AG04450 (cell line): ENCODE results near the gene GANAB. TPM values are rescaled to one million over a fixed set of nuclear protein-coding genes. Genes with fewer than 3 reads are reported as not detected.

Experiments used
- CTCF ChIA-PET: fragments of 300-600, 350-600 bp; formaldehyde crosslinking; extraction: SDS; loops from one replicate; lab custom pipeline; 2022; ENCODE audit warnings: antibody characterized with exemption, inconsistent platforms; lab: Charles Lee
- POLR2A ChIA-PET: fragments of 350-600 bp; formaldehyde crosslinking; extraction: SDS; loops from one replicate; lab custom pipeline; 2021; ENCODE audit warnings: antibody characterized with exemption, inconsistent platforms; lab: Yijun Ruan, JAX
- DNase-seq: peaks from one replicate; pipeline ENCODE4 v3.0.0-alpha.2; 2011; ENCODE audit warnings: low read depth, low spot score
- H3K27ac ChIP-seq: one replicate; pipeline ENCODE4 v1.5.1; 2012; ENCODE audit warnings: low read depth, low read length, control low read depth
- H3K27me3 ChIP-seq: one replicate; pipeline ENCODE4 v1.6.0; 2012; ENCODE audit warnings: low read length; ENCODE audit not compliant: control insufficient read depth, insufficient read depth
- H3K4me3 ChIP-seq: 2 replicates; pipeline ENCODE4 v1.5.1; 2011; ENCODE audit warnings: mild to moderate bottlenecking, low read depth, low read length, control low read depth
- H3K9me3 ChIP-seq: 2 replicates; pipeline ENCODE4 v1.5.1; 2012; ENCODE audit warnings: low read length; ENCODE audit not compliant: control insufficient read depth, insufficient read depth
- polyA plus RNA-seq: library from polyadenylated mRNA; depleted of rRNA; stranded (reverse); fragments of >200 nt; gene quantifications from 2 replicates; pipeline ENCODE4 v1.2.3, GENCODE V29; 2011
- TF ChIP-seq, protein P1 (sequence below): IDR thresholded peaks from 2 replicates; pipeline ENCODE4 v1.5.1; 2011; ENCODE audit warnings: low read depth, low read length, control low read depth, inconsistent platforms

Gene GANAB
- polyA plus RNA-seq, 1 experiment: 369 TPM

DNA sequence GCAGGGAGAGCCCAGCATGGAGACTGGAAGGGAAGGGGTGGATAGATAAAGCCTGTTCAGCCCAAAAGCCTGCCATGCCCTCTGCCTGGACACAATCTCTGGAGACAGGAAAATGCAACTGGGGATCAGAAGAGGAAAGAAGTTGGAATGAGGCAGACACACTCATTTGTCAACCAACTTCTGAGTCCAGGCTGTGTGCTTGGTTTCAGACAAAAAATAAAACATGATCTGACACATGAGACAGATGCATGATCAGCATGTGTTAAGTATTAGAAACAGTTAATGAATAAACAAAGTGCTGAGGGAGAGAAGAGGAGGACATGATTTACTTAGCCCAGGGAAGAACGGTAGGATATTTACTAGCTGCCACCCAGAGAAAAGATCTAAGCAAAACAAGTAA is 42.1 kb upstream of the GANAB start:
- DNase-seq: no peak
- Histone ChIP-seq H3K27ac (peak overlapping the region; percentile 92), H3K4me3 (peak overlapping the region; percentile 10; the same call in 1 of the 2 replicates), H3K9me3 (no peaks in the 10 kb centered on the region), H3K27me3 (no peaks in the 10 kb centered on the region)
- TF ChIP-seq, protein P1, sequence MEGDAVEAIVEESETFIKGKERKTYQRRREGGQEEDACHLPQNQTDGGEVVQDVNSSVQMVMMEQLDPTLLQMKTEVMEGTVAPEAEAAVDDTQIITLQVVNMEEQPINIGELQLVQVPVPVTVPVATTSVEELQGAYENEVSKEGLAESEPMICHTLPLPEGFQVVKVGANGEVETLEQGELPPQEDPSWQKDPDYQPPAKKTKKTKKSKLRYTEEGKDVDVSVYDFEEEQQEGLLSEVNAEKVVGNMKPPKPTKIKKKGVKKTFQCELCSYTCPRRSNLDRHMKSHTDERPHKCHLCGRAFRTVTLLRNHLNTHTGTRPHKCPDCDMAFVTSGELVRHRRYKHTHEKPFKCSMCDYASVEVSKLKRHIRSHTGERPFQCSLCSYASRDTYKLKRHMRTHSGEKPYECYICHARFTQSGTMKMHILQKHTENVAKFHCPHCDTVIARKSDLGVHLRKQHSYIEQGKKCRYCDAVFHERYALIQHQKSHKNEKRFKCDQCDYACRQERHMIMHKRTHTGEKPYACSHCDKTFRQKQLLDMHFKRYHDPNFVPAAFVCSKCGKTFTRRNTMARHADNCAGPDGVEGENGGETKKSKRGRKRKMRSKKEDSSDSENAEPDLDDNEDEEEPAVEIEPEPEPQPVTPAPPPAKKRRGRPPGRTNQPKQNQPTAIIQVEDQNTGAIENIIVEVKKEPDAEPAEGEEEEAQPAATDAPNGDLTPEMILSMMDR: no peak
- POLR2A ChIA-PET: interaction anchor here (1.3 to 3.4 kb wide), 9 partner anchors 7 to 153 kb away, joined by 5 to 35 read pairs (median 13); partner anchors contain the start of genes C11orf98, CSKMT, INTS5 and LBHD1
- CTCF ChIA-PET: interaction anchor here (2.7 kb wide), 1 partner anchor 8 kb away, joined by 31 read pairs; no protein-coding TSS in a partner anchor

DNA sequence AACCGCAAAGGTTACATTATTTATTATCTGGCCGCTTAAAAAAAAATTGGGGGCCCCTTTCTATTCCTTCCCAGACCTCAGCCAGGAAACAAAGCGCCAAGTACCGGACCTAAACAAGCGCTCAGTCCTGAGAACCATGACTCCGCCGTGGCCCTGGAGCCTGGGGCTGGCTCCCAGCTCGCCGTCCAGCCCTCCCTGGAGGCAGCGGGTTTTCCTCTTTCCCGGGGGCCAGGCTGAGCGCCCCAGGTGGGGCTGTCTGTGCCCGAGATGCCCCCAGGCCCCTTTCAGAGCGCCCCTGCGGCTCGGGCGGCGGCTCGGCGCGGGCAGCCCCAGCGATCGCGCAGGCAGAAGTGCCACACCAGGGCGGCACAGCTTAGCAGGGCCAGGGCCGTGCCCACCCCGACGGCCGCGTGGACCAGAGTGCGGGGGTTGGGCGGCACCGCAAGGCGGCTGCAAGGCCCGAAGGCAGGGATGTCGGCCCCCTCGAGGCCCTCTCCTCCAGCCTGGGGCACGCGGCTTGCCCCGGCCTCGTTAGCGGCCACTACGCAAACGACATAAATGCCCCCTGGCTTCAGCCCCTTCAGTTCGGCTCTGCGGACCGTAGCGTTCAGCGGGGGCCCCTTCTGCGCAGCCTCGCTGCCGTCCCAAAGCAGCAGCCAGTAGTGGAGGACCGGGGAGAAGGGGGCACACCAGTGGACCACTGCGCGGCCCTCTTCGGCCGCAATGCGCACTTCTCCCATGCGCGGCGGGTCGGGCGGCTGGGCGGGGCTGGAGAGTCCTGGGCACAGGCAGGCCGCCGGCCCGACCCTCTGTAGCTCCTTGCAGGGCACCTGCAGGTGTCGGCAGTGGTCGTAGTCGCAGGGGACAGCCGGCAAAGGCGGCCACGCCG is 41.3 kb upstream of the GANAB start:
- DNase-seq: no peak
- peak overlapping the region; percentile 1; the same call in 1 of the 2 replicates for H3K4me3 ChIP-seq
- TF ChIP-seq, protein P1: no peak
- ChIA-PET POLR2A (interaction anchor here (3.4 kb wide), 1 partner anchor 22 kb away, joined by 35 read pairs; the partner anchor contains the start of genes C11orf98 and CSKMT), CTCF (no interaction called here)
- no peak overlapping the region for H3K27ac ChIP-seq
- no peaks in the 10 kb centered on the region for H3K9me3 ChIP-seq
- H3K27me3 ChIP-seq: no peaks in the 10 kb centered on the region

DNA sequence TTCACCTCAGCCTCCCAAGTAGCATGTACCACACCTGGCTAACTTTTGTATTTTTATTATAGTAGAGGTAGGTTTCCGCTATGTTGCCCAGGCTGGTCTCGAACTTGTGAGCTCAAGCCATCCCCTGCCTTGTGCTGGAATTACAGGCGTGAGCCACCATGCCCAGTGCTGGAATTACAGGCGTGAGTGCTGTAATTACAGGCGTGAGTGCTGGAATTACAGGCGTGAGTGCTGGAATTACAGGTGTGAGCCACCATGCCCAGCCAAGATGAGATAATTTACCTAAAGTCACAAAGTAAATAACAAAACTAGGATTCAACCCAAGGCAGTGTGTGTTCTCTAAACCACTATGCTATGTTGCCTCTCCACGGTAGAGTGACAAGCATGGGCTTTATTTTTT is 36.1 kb upstream of the GANAB start:
- Histone ChIP-seq H3K4me3 (no peak overlapping the region), H3K9me3 (peaks cover 4% of the 10 kb centered on the region; the same call in 1 of the 2 replicates), H3K27me3 (no peaks in the 10 kb centered on the region), H3K27ac (no peak overlapping the region)
- TF ChIP-seq, protein P1: no peak
- ChIA-PET POLR2A (no interaction called here), CTCF (interaction anchor here (1.4 kb wide), 1 partner anchor 11 kb away, joined by 4 read pairs; no protein-coding TSS in a partner anchor)
- no peak for DNase-seq

DNA sequence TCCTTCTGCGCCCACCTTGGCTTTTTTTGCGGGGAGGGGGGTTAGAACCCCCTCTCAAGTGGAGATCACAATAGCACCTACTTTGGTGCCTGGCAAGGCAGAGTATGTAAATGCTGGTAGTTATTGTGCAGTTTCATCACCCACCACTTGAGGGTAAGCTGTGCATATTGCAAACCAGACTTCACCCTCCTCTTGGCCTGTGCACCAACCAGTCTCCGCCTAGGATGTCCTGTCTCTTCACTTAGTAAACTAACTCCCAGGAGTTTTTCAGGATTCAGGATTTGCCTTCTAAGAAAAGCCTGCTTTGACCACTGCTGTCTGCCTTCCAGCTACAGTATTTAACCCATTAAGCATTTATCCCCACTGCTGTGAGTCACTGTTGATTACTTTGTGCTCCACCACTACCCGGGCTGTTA is 34.4 kb upstream of the GANAB start:
- no peaks in the 10 kb centered on the region for H3K27me3 ChIP-seq
- H3K9me3 ChIP-seq: peaks cover 4% of the 10 kb centered on the region; the same call in 1 of the 2 replicates
- TF ChIP-seq, protein P1: peak; percentile 72
- no peak overlapping the region for H3K4me3 ChIP-seq
- CTCF ChIA-PET: interaction anchor here (0.5 to 3.2 kb wide), 21 partner anchors 9 to 496 kb away, joined by 3 to 36 read pairs (median 3); partner anchors contain the start of genes LBHD1, LRRN4CL, UQCC3 and ZBTB3
- POLR2A ChIA-PET: interaction anchor here (0.5 to 4.0 kb wide), 13 partner anchors 9 to 175 kb away, joined by 3 to 70 read pairs (median 5); partner anchors contain the start of genes B3GAT3, C11orf98, CSKMT and HNRNPUL2
- peak overlapping the region; percentile 43 for H3K27ac ChIP-seq
- DNase-seq: peak; percentile 72
